ENCODE results near the gene VEPH1.

- TF ChIP-seq EZH2phosphoT487 (IDR thresholded peaks at IDR 0.05; ENCODE audit: insufficient read depth, low read depth): no peak
- no peak for TF ChIP-seq EZH2 (IDR thresholded peaks at IDR 0.05; ENCODE audit: insufficient read depth, poor library complexity, severe bottlenecking)
Observed at GRCh38 chr3:157225001-157225400, 278.2 kb downstream of the VEPH1 start.

All from GM23248 (cell line).